PFSK-1 (cell line): ENCODE results near the gene MYH15.

Source experiments
- FOXP2 ChIP-seq: optimal IDR thresholded peaks from 2 replicates; pipeline ENCODE3; 2011; ENCODE audit warnings: borderline replicate concordance, control low read depth, inconsistent platforms; ENCODE audit not compliant: insufficient read depth; ENCODE audit errors: extremely low read length, extremely low read depth
- POLR2AphosphoS5 ChIP-seq: IDR thresholded peaks from 2 replicates; pipeline ENCODE4 v1.6.1; 2012; ENCODE audit warnings: low read depth, mild to moderate bottlenecking, control low read depth, low read length, moderate library complexity
- REST ChIP-seq, 2 experiments: IDR thresholded peaks; 2 replicates each; pipeline versions ENCODE4 v1.6.1 to v1.8.0; 2011 to 2012; ENCODE audit warnings: low read depth in 2 of 2, low read length in 2 of 2, control low read depth in 1 of 2, inconsistent platforms in 1 of 2, mild to moderate bottlenecking in 1 of 2, moderate library complexity in 1 of 2; ENCODE audit not compliant: insufficient read depth in 1 of 2
- SIN3A ChIP-seq: IDR thresholded peaks from 2 replicates; pipeline ENCODE4 v1.6.1; 2012; ENCODE audit warnings: mild to moderate bottlenecking, low read length, moderate library complexity, borderline replicate concordance; ENCODE audit not compliant: insufficient read depth
- TAF1 ChIP-seq: IDR thresholded peaks from 2 replicates; pipeline ENCODE4 v1.6.1; 2012; ENCODE audit warnings: low read length, control low read depth, borderline replicate concordance; ENCODE audit not compliant: insufficient read depth

Gene MYH15

GRCh38 chr3:108406063-108406660 lies 104.2 kb downstream of the MYH15 start:
- TF ChIP-seq TAF1 (no peak), FOXP2 (no peak), SIN3A (no peak), REST (IDR thresholded peaks at IDR 0.05; ENCODE audit: insufficient read depth in 1 of 2, low read depth in 2 of 2, low read length in 2 of 2) (no peak), POLR2AphosphoS5 (no peak)

GRCh38 chr3:108404368-108404767 lies 106.0 kb downstream of the MYH15 start:
- TF ChIP-seq FOXP2 (no peak), SIN3A (no peak), REST (IDR thresholded peaks at IDR 0.05; ENCODE audit: insufficient read depth in 1 of 2, low read depth in 2 of 2, low read length in 2 of 2) (no peak), POLR2AphosphoS5 (no peak), TAF1 (no peak)

GRCh38 chr3:108403686-108404345 lies 106.6 kb downstream of the MYH15 start:
- no peak for TF ChIP-seq TAF1

- TF ChIP-seq REST (IDR thresholded peaks at IDR 0.05; ENCODE audit: insufficient read depth in 1 of 2, low read depth in 2 of 2, low read length in 2 of 2) (no peak), TAF1 (no peak), POLR2AphosphoS5 (no peak), FOXP2 (no peak), SIN3A (no peak)
Measured at GRCh38 chr3:108403198-108403597, 107.2 kb downstream of the MYH15 start.

GRCh38 chr3:108401836-108402235 lies 108.6 kb downstream of the MYH15 start:
- TF ChIP-seq POLR2AphosphoS5 (no peak), SIN3A (no peak), REST (IDR thresholded peaks at IDR 0.05; ENCODE audit: insufficient read depth in 1 of 2, low read depth in 2 of 2, low read length in 2 of 2) (no peak), FOXP2 (no peak), TAF1 (no peak)
